Mesenchymal stem cell (in vitro differentiated cells and primary cell): ENCODE data around the gene SNX33.
A peak's percentile ranks its signal among the peaks of the same experiment; 100 is the strongest.

Experiments
- DNase-seq: peaks from one replicate; pipeline ENCODE4 v3.0.0-alpha.2; 2013
- H2AFZ ChIP-seq: one replicate; pipeline ENCODE4 v1.6.1; 2013; ENCODE audit warnings: low read depth, mild to moderate bottlenecking, control low read depth, inconsistent platforms, low read length, moderate library complexity
- H2AK5ac ChIP-seq: 2 replicates; pipeline ENCODE4 v1.6.1; 2013; ENCODE audit warnings: low read length, moderate library complexity, mild to moderate bottlenecking, inconsistent platforms; ENCODE audit not compliant: severe bottlenecking
- H2BK120ac ChIP-seq: one replicate; pipeline ENCODE4 v1.6.1; 2013; ENCODE audit warnings: low read depth, mild to moderate bottlenecking, inconsistent platforms, low read length, moderate library complexity
- H2BK12ac ChIP-seq, 2 experiments: one replicate each; pipeline ENCODE4 v1.6.1; 2013; ENCODE audit warnings: inconsistent platforms in 2 of 2, low read length in 2 of 2, mild to moderate bottlenecking in 2 of 2, moderate library complexity in 2 of 2, control low read depth in 1 of 2
- H2BK15ac ChIP-seq: one replicate; pipeline ENCODE4 v1.6.1; 2013; ENCODE audit warnings: mild to moderate bottlenecking, low read depth, inconsistent platforms; ENCODE audit not compliant: poor library complexity, severe bottlenecking
- H2BK5ac ChIP-seq: 2 replicates; pipeline ENCODE4 v1.6.1; 2013; ENCODE audit warnings: low read depth, mild to moderate bottlenecking, low read length, control low read depth, inconsistent platforms; ENCODE audit not compliant: poor library complexity, severe bottlenecking
- H3K14ac ChIP-seq, 2 experiments: one replicate each; pipeline ENCODE4 v1.6.1; 2013; ENCODE audit warnings: inconsistent platforms in 2 of 2, low read length in 2 of 2, control low read depth in 1 of 2, mild to moderate bottlenecking in 1 of 2, moderate library complexity in 1 of 2
- H3K18ac ChIP-seq, 2 experiments: one replicate each; pipeline ENCODE4 v1.6.1; 2013; ENCODE audit warnings: inconsistent platforms in 2 of 2, low read length in 2 of 2, control low read depth in 1 of 2, low read depth in 1 of 2, mild to moderate bottlenecking in 1 of 2
- H3K23ac ChIP-seq, 2 experiments: one replicate each; pipeline ENCODE4 v1.6.1; 2013; ENCODE audit warnings: inconsistent platforms in 2 of 2, low read length in 2 of 2, mild to moderate bottlenecking in 2 of 2, moderate library complexity in 2 of 2, control low read depth in 1 of 2
- H3K27ac ChIP-seq: 2 replicates; pipeline ENCODE4 v1.5.1; 2013; ENCODE audit warnings: mild to moderate bottlenecking, moderate library complexity, low read length, control low read depth, inconsistent platforms; ENCODE audit not compliant: poor library complexity, severe bottlenecking
- H3K27me3 ChIP-seq, 2 experiments: 2 replicates each; pipeline versions ENCODE4 v1.6.1 to v1.7.0; 2013; ENCODE audit warnings: low read length in 2 of 2, mild to moderate bottlenecking in 2 of 2, moderate library complexity in 2 of 2, control low read depth in 1 of 2, inconsistent platforms in 1 of 2; ENCODE audit not compliant: control insufficient read depth in 1 of 2, insufficient read depth in 1 of 2
- H3K36me3 ChIP-seq, 2 experiments: 2 replicates each; pipeline versions ENCODE4 v1.6.1 to v1.7.0; 2013; ENCODE audit warnings: low read length in 2 of 2, control low read depth in 1 of 2, inconsistent platforms in 1 of 2, low read depth in 1 of 2, mild to moderate bottlenecking in 1 of 2; ENCODE audit not compliant: insufficient read depth in 2 of 2, control insufficient read depth in 1 of 2
- H3K4ac ChIP-seq, 2 experiments: one replicate each; pipeline ENCODE4 v1.6.1; 2013; ENCODE audit warnings: inconsistent platforms in 2 of 2, low read length in 2 of 2, mild to moderate bottlenecking in 2 of 2, moderate library complexity in 2 of 2, control low read depth in 1 of 2, low read depth in 1 of 2
- H3K4me1 ChIP-seq: 2 replicates; pipeline ENCODE4 v1.6.1; 2013; ENCODE audit warnings: low read depth, low read length, control low read depth; ENCODE audit not compliant: control insufficient read depth, insufficient read depth
- H3K4me2 ChIP-seq: 2 replicates; pipeline ENCODE4 v1.6.1; 2013; ENCODE audit warnings: low read length, mild to moderate bottlenecking, inconsistent platforms; ENCODE audit not compliant: poor library complexity, severe bottlenecking
- H3K4me3 ChIP-seq, 2 experiments: 2 replicates each; pipeline versions ENCODE4 v1.5.1 to v1.7.0; 2013; ENCODE audit warnings: low read length in 2 of 2, mild to moderate bottlenecking in 2 of 2, control low read depth in 1 of 2, low read depth in 1 of 2; ENCODE audit not compliant: insufficient read depth in 1 of 2
- H3K79me1 ChIP-seq: replicated peaks from 2 replicates; pipeline ENCODE4 v1.6.1; 2013; ENCODE audit warnings: mild to moderate bottlenecking, control low read depth, low read length, inconsistent platforms; ENCODE audit not compliant: poor library complexity, severe bottlenecking
- H3K9ac ChIP-seq: 2 replicates; pipeline ENCODE4 v1.7.0; 2013; ENCODE audit warnings: mild to moderate bottlenecking, low read length, moderate library complexity
- H3K9me3 ChIP-seq: 2 replicates; pipeline ENCODE4 v1.7.0; 2013; ENCODE audit warnings: mild to moderate bottlenecking, low read length; ENCODE audit not compliant: control insufficient read depth
- H4K8ac ChIP-seq: one replicate; pipeline ENCODE4 v1.6.1; 2013; ENCODE audit warnings: inconsistent platforms, mild to moderate bottlenecking, low read length, moderate library complexity
- H4K91ac ChIP-seq: one replicate; pipeline ENCODE4 v1.6.1; 2013; ENCODE audit warnings: mild to moderate bottlenecking, low read length, inconsistent platforms
- WGBS: methylation state at CpG from one replicate; pipeline ENCODE4 v1.1.7; 2013; ENCODE audit warnings: mixed read lengths; 5-methylcytosine and 5-hydroxymethylcytosine counted together

The SNX33 gene

GRCh38 chr15:75654201-75654907 is 6.6 kb downstream of the SNX33 start:
- Histone ChIP-seq H2BK12ac (no peak overlapping the region), H3K36me3 (peaks cover 84 to 91% of the 10 kb centered on the region in 2 experiments), H2BK120ac (no peak overlapping the region), H2BK15ac (no peak overlapping the region), H4K91ac (no peak overlapping the region), H3K9ac (peak overlapping the region; percentile 55), H3K14ac (no peak overlapping the region), H2AK5ac (no peak overlapping the region), H3K4me3 (peak overlapping the region in 1 of 2 experiments; percentile 45), H3K27me3 (no peaks in the 10 kb centered on the region), H3K4me1 (peaks cover 51% of the 10 kb centered on the region), H3K18ac (no peak overlapping the region), H3K4ac (no peak overlapping the region), H3K9me3 (no peaks in the 10 kb centered on the region), H2AFZ (no peak overlapping the region), H2BK5ac (no peak overlapping the region), H3K27ac (no peak overlapping the region), H3K79me1 (peaks cover 26% of the 10 kb centered on the region), H4K8ac (peak overlapping the region; percentile 30), H3K4me2 (no peak overlapping the region), H3K23ac (no peak overlapping the region)
- no peak for DNase-seq
- WGBS = 75% methylated on average over 3 of the region's 4 CpGs

- H2BK120ac ChIP-seq = no peak overlapping the region
Measured at GRCh38 chr15:75655931-75656330, 8.2 kb downstream of the SNX33 start.

GRCh38 chr15:75656331-75656730 is 8.6 kb downstream of the SNX33 start:
- Histone ChIP-seq H3K79me1 (peaks cover 26% of the 10 kb centered on the region), H3K27ac (no peak overlapping the region), H2AK5ac (no peak overlapping the region), H3K27me3 (no peaks in the 10 kb centered on the region), H4K8ac (no peak overlapping the region), H3K4me2 (no peak overlapping the region), H3K14ac (no peak overlapping the region), H3K4ac (no peak overlapping the region), H2BK15ac (no peak overlapping the region), H3K23ac (no peak overlapping the region), H3K4me1 (peaks cover 47% of the 10 kb centered on the region), H3K36me3 (peaks cover 80 to 81% of the 10 kb centered on the region in 2 experiments), H3K9me3 (no peaks in the 10 kb centered on the region), H3K9ac (no peak overlapping the region), H3K18ac (no peak overlapping the region), H3K4me3 (no peak overlapping the region), H2BK12ac (peak overlapping the region in 1 of 2 experiments; percentile 12), H4K91ac (no peak overlapping the region), H2BK120ac (no peak overlapping the region), H2BK5ac (no peak overlapping the region), H2AFZ (no peak overlapping the region)
- WGBS = 99% methylated on average over 5 of the region's 5 CpGs
- no peak for DNase-seq

More at GRCh38 chr15:75655931-75656330, 8.2 kb downstream of the SNX33 start:
- H3K9me3 ChIP-seq = no peaks in the 10 kb centered on the region
- peaks cover 51% of the 10 kb centered on the region for H3K4me1 ChIP-seq
- H3K79me1 ChIP-seq = peaks cover 26% of the 10 kb centered on the region
- H2AK5ac ChIP-seq = no peak overlapping the region
- WGBS = 90% methylated on average over 4 of the region's 4 CpGs
- H2BK5ac ChIP-seq = no peak overlapping the region
- H3K9ac ChIP-seq = no peak overlapping the region
- H3K27me3 ChIP-seq = no peaks in the 10 kb centered on the region
- no peak overlapping the region for H2BK12ac ChIP-seq
- H3K27ac ChIP-seq = no peak overlapping the region
- H2BK15ac ChIP-seq = no peak overlapping the region
- DNase-seq = no peak
- no peak overlapping the region for H2AFZ ChIP-seq
- no peak overlapping the region for H3K14ac ChIP-seq
- no peak overlapping the region for H3K18ac ChIP-seq
- no peak overlapping the region for H4K8ac ChIP-seq
- H3K23ac ChIP-seq = no peak overlapping the region
- no peak overlapping the region for H4K91ac ChIP-seq
- H3K36me3 ChIP-seq = peaks cover 83 to 85% of the 10 kb centered on the region in 2 experiments
- no peak overlapping the region for H3K4me2 ChIP-seq
- H3K4me3 ChIP-seq = no peak overlapping the region
- H3K4ac ChIP-seq = no peak overlapping the region

- 98% methylated on average over 21 of the region's 22 CpGs for WGBS
- Histone ChIP-seq H3K4ac (no peak overlapping the region), H4K91ac (no peak overlapping the region), H3K4me3 (no peak overlapping the region), H3K9me3 (no peaks in the 10 kb centered on the region), H3K27ac (no peak overlapping the region), H4K8ac (no peak overlapping the region), H3K79me1 (peaks cover 26% of the 10 kb centered on the region), H2BK5ac (no peak overlapping the region), H2BK120ac (no peak overlapping the region), H3K9ac (no peak overlapping the region), H3K18ac (no peak overlapping the region), H3K4me2 (no peak overlapping the region), H2BK12ac (no peak overlapping the region), H3K4me1 (peaks cover 47% of the 10 kb centered on the region), H2AFZ (no peak overlapping the region), H3K23ac (no peak overlapping the region), H2AK5ac (no peak overlapping the region), H3K14ac (no peak overlapping the region), H3K27me3 (no peaks in the 10 kb centered on the region), H2BK15ac (no peak overlapping the region), H3K36me3 (peaks cover 76% of the 10 kb centered on the region in 2 experiments)
- DNase-seq = no peak
Measured at GRCh38 chr15:75656813-75657212, 9.1 kb downstream of the SNX33 start.
